IMR-90 (cell line): ENCODE measurements around the gene HOXB7. TPM values are rescaled to one million over a fixed set of nuclear protein-coding genes. Genes with fewer than 3 reads are reported as not detected.

Source experiments
- ATAC-seq: fragments of 200-7000 bp; cut with Tn5 transposase; 2 replicates; pipeline ENCODE4 v1.9.1; 2020; ENCODE audit warnings: low read depth, mild to moderate bottlenecking, moderate library complexity
- BruUV-seq: library from RNA; stranded (reverse); fragments of 400-500 nt; replicated peaks from 2 replicates; lab custom pipeline; 2021; lab: Mats Ljungman, UMichigan
- CTCF ChIA-PET: fragments of 300-600 bp; formaldehyde crosslinking; extraction: SDS; loops from one replicate; lab custom pipeline; 2021; ENCODE audit warnings: antibody characterized with exemption; lab: Yijun Ruan, JAX
- POLR2A ChIA-PET: fragments of 300-600 bp; sonication (Branson Sonifier 250); formaldehyde crosslinking; loops from one replicate; lab custom pipeline; 2022; ENCODE audit warnings: antibody characterized with exemption; ENCODE audit not compliant: unreplicated experiment; lab: Charles Lee
- DNase-seq: peaks from one replicate; pipeline ENCODE4 v3.0.0; 2013
- H2AFZ ChIP-seq: replicated peaks from 2 replicates; pipeline ENCODE3; 2013; ENCODE audit warnings: low read length, mild to moderate bottlenecking; ENCODE audit not compliant: poor library complexity
- H2AK5ac ChIP-seq: 2 replicates; pipeline ENCODE4 v1.6.1; 2013; ENCODE audit warnings: low read depth, low read length, inconsistent platforms
- H2AK9ac ChIP-seq: replicated peaks from 2 replicates; pipeline ENCODE3; 2013; ENCODE audit warnings: mild to moderate bottlenecking, low read depth, low read length, moderate library complexity; ENCODE audit not compliant: poor library complexity
- H2BK120ac ChIP-seq: 2 replicates; pipeline ENCODE4 v1.6.1; 2013; ENCODE audit warnings: low read depth, low read length, inconsistent platforms
- H2BK15ac ChIP-seq: 3 replicates; pipeline ENCODE4 v1.6.1; 2013; ENCODE audit warnings: low read depth, low read length, inconsistent platforms
- H2BK20ac ChIP-seq: 2 replicates; pipeline ENCODE4 v1.6.1; 2013; ENCODE audit warnings: low read depth, mild to moderate bottlenecking, inconsistent platforms, low read length, moderate library complexity
- H2BK5ac ChIP-seq: 2 replicates; pipeline ENCODE4 v1.6.1; 2013; ENCODE audit warnings: mild to moderate bottlenecking, low read depth, low read length, inconsistent platforms; ENCODE audit not compliant: poor library complexity, severe bottlenecking
- H3K14ac ChIP-seq: replicated peaks from 2 replicates; pipeline ENCODE4 v1.6.1; 2013; ENCODE audit warnings: low read depth, low read length, inconsistent platforms
- H3K18ac ChIP-seq: 2 replicates; pipeline ENCODE4 v1.6.1; 2013; ENCODE audit warnings: low read depth, low read length, control low read depth
- H3K23ac ChIP-seq: 2 replicates; pipeline ENCODE4 v1.6.1; 2013; ENCODE audit warnings: low read depth, low read length, inconsistent platforms
- H3K27ac ChIP-seq: 2 replicates; pipeline ENCODE4 v1.5.1; 2013; ENCODE audit warnings: mild to moderate bottlenecking, control low read depth, low read length; ENCODE audit not compliant: insufficient read depth
- H3K27me3 ChIP-seq: 2 replicates; pipeline ENCODE4 v1.6.1; 2013; ENCODE audit warnings: low read length; ENCODE audit not compliant: control insufficient read depth, insufficient read depth
- H3K36me3 ChIP-seq: 2 replicates; pipeline ENCODE4 v1.6.1; 2013; ENCODE audit warnings: low read length, mixed read lengths; ENCODE audit not compliant: control insufficient read depth, insufficient read depth
- H3K4ac ChIP-seq: 2 replicates; pipeline ENCODE4 v1.6.1; 2013; ENCODE audit warnings: low read depth, low read length, inconsistent platforms
- H3K4me1 ChIP-seq: 2 replicates; pipeline ENCODE4 v1.6.1; 2013; ENCODE audit warnings: low read length, mixed read lengths; ENCODE audit not compliant: control insufficient read depth, insufficient read depth
- H3K4me2 ChIP-seq: 2 replicates; pipeline ENCODE4 v1.6.1; 2013; ENCODE audit warnings: low read depth, mild to moderate bottlenecking, control low read depth, low read length, moderate library complexity
- H3K4me3 ChIP-seq: 2 replicates; pipeline ENCODE4 v1.5.1; 2013; ENCODE audit warnings: low read depth, mild to moderate bottlenecking, control low read depth, low read length, moderate library complexity; ENCODE audit not compliant: insufficient read depth
- H3K56ac ChIP-seq: 2 replicates; pipeline ENCODE4 v1.6.1; 2013; ENCODE audit warnings: low read length, inconsistent platforms; ENCODE audit not compliant: insufficient read depth; ENCODE audit errors: extremely low read depth
- H3K79me1 ChIP-seq, 2 experiments: 2 replicates each; pipeline ENCODE4 v1.6.1; 2013; ENCODE audit warnings: low read length in 2 of 2, inconsistent platforms in 1 of 2, low read depth in 1 of 2
- H3K9ac ChIP-seq: 2 replicates; pipeline ENCODE4 v1.6.1; 2013; ENCODE audit warnings: low read depth, low read length, control low read depth
- H3K9me1 ChIP-seq: 2 replicates; pipeline ENCODE4 v1.6.1; 2013; ENCODE audit warnings: low read length, inconsistent platforms; ENCODE audit not compliant: insufficient read depth
- H3K9me3 ChIP-seq: 2 replicates; pipeline ENCODE4 v1.6.1; 2013; ENCODE audit warnings: low read length; ENCODE audit not compliant: control insufficient read depth, insufficient read depth
- H4K20me1 ChIP-seq: 2 replicates; pipeline ENCODE4 v1.6.1; 2013; ENCODE audit warnings: low read length, inconsistent platforms; ENCODE audit not compliant: insufficient read depth
- H4K5ac ChIP-seq: 2 replicates; pipeline ENCODE4 v1.6.1; 2013; ENCODE audit warnings: mild to moderate bottlenecking, low read depth, low read length, control low read depth
- H4K8ac ChIP-seq, 2 experiments: 2 replicates each; pipeline ENCODE4 v1.6.1; 2013; ENCODE audit warnings: low read depth in 2 of 2, low read length in 2 of 2, control low read depth in 1 of 2, inconsistent platforms in 1 of 2
- H4K91ac ChIP-seq: 2 replicates; pipeline ENCODE4 v1.6.1; 2013; ENCODE audit warnings: low read depth, low read length, inconsistent platforms; ENCODE audit not compliant: insufficient read depth
- MXI1 ChIP-seq: IDR thresholded peaks from 2 replicates; pipeline ENCODE4 v1.6.1; 2012; ENCODE audit warnings: low read depth, mild to moderate bottlenecking, low read length, moderate library complexity, borderline replicate concordance
- SMC3 ChIP-seq: fragments of 150-350 bp; IDR thresholded peaks from 2 replicates; pipeline ENCODE4 v1.6.1; 2016; ENCODE audit warnings: low read depth, mild to moderate bottlenecking, antibody characterized with exemption, low read length, moderate library complexity
- WGBS, 2 experiments: methylation state at CpG; one replicate each; pipeline versions ENCODE4 v1.1.5 to v1.1.7; 2013; ENCODE audit warnings: missing lambda C conversion rate in 2 of 2; ENCODE audit not compliant: insufficient read length in 1 of 2; ENCODE audit errors: extremely low coverage in 2 of 2; 5-methylcytosine and 5-hydroxymethylcytosine counted together
- dilution Hi-C: fragments of 300-500 bp; cut with HindIII; formaldehyde crosslinking; loops from one replicate; pipeline ENCODE4 v1.14.3; 2018; ENCODE audit warnings: low sequenced_read_pairs; ENCODE audit not compliant: unreplicated experiment
- in situ Hi-C: fragments of 300-500 bp; cut with MboI; formaldehyde crosslinking; loops from 3 replicates; pipeline ENCODE4 v1.14.3; 2019; ENCODE audit warnings: low sequenced_read_pairs, inconsistent platforms, mixed read lengths
- intact Hi-C: fragments of 100-400 bp; cut with micrococcal nuclease; formaldehyde crosslinking; loops from 2 replicates; pipeline ENCODE4 v1.10.0; 2022
- polyA plus RNA-seq, 3 experiments: library from polyadenylated mRNA; depleted of rRNA; stranded (reverse); fragments of >200 nt; gene quantifications; 2 replicates each; pipeline ENCODE4 v1.2.3, GENCODE V29; 2012; ENCODE audit warnings: low replicate concordance in 1 of 3
- total RNA-seq: library from RNA; depleted of rRNA; stranded (reverse); fragments of >200 nt; gene quantifications from 2 replicates; pipeline ENCODE4 v1.2.3, GENCODE V29; 2012

HOXB7 gene
- total and polyA plus RNA-seq, 2 of the 4 experiments (the other 2 are of a cell fraction), result 1.8 to 6.7 TPM

- no peak overlapping the region for H4K5ac ChIP-seq
- no peak overlapping the region for H3K4me3 ChIP-seq
- no peak overlapping the region for H4K8ac ChIP-seq
- no peak overlapping the region for H2AFZ ChIP-seq
- TF ChIP-seq MXI1 (no peak), SMC3 (no peak)
- H3K36me3 ChIP-seq, result no peaks in the 10 kb centered on the region
- H3K9me3 ChIP-seq, result peaks cover 8% of the 10 kb centered on the region
- CTCF ChIA-PET, result no interaction called here
- no peak overlapping the region for H2BK120ac ChIP-seq
- H2AK5ac ChIP-seq, result no peak overlapping the region
- H3K4me1 ChIP-seq, result no peaks in the 10 kb centered on the region
- no peak overlapping the region for H2BK5ac ChIP-seq
- no peak overlapping the region for H3K27ac ChIP-seq
- H3K14ac ChIP-seq, result no peak overlapping the region
- H3K4me2 ChIP-seq, result no peak overlapping the region
- H3K23ac ChIP-seq, result no peak overlapping the region
- DNase-seq, result no peak
- POLR2A ChIA-PET, result no interaction called here
- H2AK9ac ChIP-seq, result no peak overlapping the region
- no peaks in the 10 kb centered on the region for H4K20me1 ChIP-seq
- H2BK15ac ChIP-seq, result no peak overlapping the region
- no peaks in the 10 kb centered on the region for H3K9me1 ChIP-seq
- no peak overlapping the region for H3K56ac ChIP-seq
- 10% methylated on average over 2 of the region's 6 CpGs; no CpG with 5 or more reads in 1 of the 2 experiments for WGBS, 2 experiments
- no peak overlapping the region for H3K18ac ChIP-seq
- no peak overlapping the region for H2BK20ac ChIP-seq
- BruUV-seq, result no TSS peak
- H3K79me1 ChIP-seq, result no peaks in the 10 kb centered on the region
- in situ Hi-C loops (loop anchor here (10.0 kb wide), 1 partner anchor 60 kb away; no protein-coding TSS in a partner anchor), intact Hi-C loops (no loop called here), dilution Hi-C loops (no loop called here)
- ATAC-seq, result no peak
- H3K9ac ChIP-seq, result no peak overlapping the region
- H3K4ac ChIP-seq, result no peak overlapping the region
- H3K27me3 ChIP-seq, result peaks cover 86% of the 10 kb centered on the region
- H4K91ac ChIP-seq, result no peak overlapping the region
Observed at GRCh38 chr17:48644910-48645557, 34.2 kb upstream of the HOXB7 start.
